Nephron (organoid): Measurements from ENCODE around the gene DLG1.

Experiments
- H3K27ac Mint-ChIP-seq, 3 experiments: 2 replicates each; pipeline ENCODE4 v1.8.0; 2020; ENCODE audit warnings: mixed read lengths in 3 of 3, mild to moderate bottlenecking in 2 of 3, moderate library complexity in 1 of 3
- H3K27me3 Mint-ChIP-seq: 2 replicates; pipeline ENCODE4 v1.8.0; 2021; ENCODE audit warnings: low read depth, mild to moderate bottlenecking, moderate library complexity, mixed read lengths
- H3K36me3 Mint-ChIP-seq: 2 replicates; pipeline ENCODE4 v1.8.0; 2020; ENCODE audit warnings: low read depth, mixed read lengths
- H3K4me1 Mint-ChIP-seq: 2 replicates; pipeline ENCODE4 v1.8.0; 2020; ENCODE audit warnings: mixed read lengths
- H3K4me3 Mint-ChIP-seq, 3 experiments: 2 replicates each; pipeline ENCODE4 v1.8.0; 2020; ENCODE audit warnings: mild to moderate bottlenecking in 3 of 3, mixed read lengths in 3 of 3, moderate library complexity in 2 of 3
- H3K9me3 Mint-ChIP-seq: 2 replicates; pipeline ENCODE4 v1.8.0; 2020; ENCODE audit warnings: mixed read lengths
- CTCF ChIP-seq, 3 experiments: fragments of 200-600 bp; sonication (generic); IDR thresholded peaks; one replicate each; pipeline ENCODE4 v1.5.0; 2021; ENCODE audit warnings: antibody characterized with exemption in 3 of 3; ENCODE audit not compliant: unreplicated experiment in 3 of 3

The DLG1 gene

GRCh38 chr3:197000211-197000610 is 298.2 kb downstream of the DLG1 start:
- Mint-ChIP-seq H3K27ac (no peak overlapping the region), H3K4me3 (no peak overlapping the region)

GRCh38 chr3:196998966-196999760 is 299.2 kb downstream of the DLG1 start:
- no peak for TF ChIP-seq CTCF (IDR thresholded peaks at IDR 0.05; ENCODE audit: unreplicated experiment in 3 of 3)
- H3K27ac Mint-ChIP-seq, result no peak overlapping the region
- H3K4me1 Mint-ChIP-seq, result peaks cover 12% of the 10 kb centered on the region
- peaks cover 4% of the 10 kb centered on the region for H3K27me3 Mint-ChIP-seq
- H3K36me3 Mint-ChIP-seq, result no peaks in the 10 kb centered on the region
- peak overlapping the region in 1 of 3 experiments; percentile 45 for H3K4me3 Mint-ChIP-seq
- H3K9me3 Mint-ChIP-seq, result no peaks in the 10 kb centered on the region

More at GRCh38 chr3:197000211-197000610, 298.2 kb downstream of the DLG1 start:
- peaks cover 4% of the 10 kb centered on the region for H3K36me3 Mint-ChIP-seq
- no peaks in the 10 kb centered on the region for H3K9me3 Mint-ChIP-seq
- peaks cover 17% of the 10 kb centered on the region for H3K4me1 Mint-ChIP-seq
- no peak for TF ChIP-seq CTCF (IDR thresholded peaks at IDR 0.05; ENCODE audit: unreplicated experiment in 3 of 3)
- peaks cover 11% of the 10 kb centered on the region for H3K27me3 Mint-ChIP-seq

- Mint-ChIP-seq H3K27me3 (peaks cover 4% of the 10 kb centered on the region), H3K27ac (peak overlapping the region in 2 of 3 experiments; percentile 63 to 71), H3K9me3 (no peaks in the 10 kb centered on the region), H3K4me1 (peaks cover 15% of the 10 kb centered on the region), H3K4me3 (no peak overlapping the region), H3K36me3 (no peaks in the 10 kb centered on the region)
- TF ChIP-seq CTCF (IDR thresholded peaks at IDR 0.05; ENCODE audit: unreplicated experiment in 3 of 3), result no peak
Measured at GRCh38 chr3:196997311-196997710, 301.1 kb downstream of the DLG1 start.

- Mint-ChIP-seq H3K4me1 (peaks cover 12% of the 10 kb centered on the region), H3K4me3 (peak overlapping the region in 1 of 3 experiments; percentile 34), H3K9me3 (no peaks in the 10 kb centered on the region), H3K27ac (peak overlapping the region; percentile 63 to 71 (median 67)), H3K27me3 (peaks cover 4% of the 10 kb centered on the region), H3K36me3 (no peaks in the 10 kb centered on the region)
- TF ChIP-seq CTCF (IDR thresholded peaks at IDR 0.05; ENCODE audit: unreplicated experiment in 3 of 3), result no peak
Measured at GRCh38 chr3:196996454-196997265, 301.8 kb downstream of the DLG1 start.

- Mint-ChIP-seq H3K27me3 (peaks cover 4% of the 10 kb centered on the region), H3K4me3 (no peak overlapping the region), H3K4me1 (peaks cover 8% of the 10 kb centered on the region), H3K36me3 (no peaks in the 10 kb centered on the region), H3K9me3 (no peaks in the 10 kb centered on the region), H3K27ac (peak overlapping the region in 2 of 3 experiments; percentile 19 to 29)
- TF ChIP-seq CTCF (IDR thresholded peaks at IDR 0.05; ENCODE audit: unreplicated experiment in 3 of 3), result no peak
Measured at GRCh38 chr3:196995646-196996355, 302.6 kb downstream of the DLG1 start.
